Mammary epithelial cell (primary cell): ENCODE results near the gene EEF1AKMT2.

ENCODE experiments used
- EZH2 ChIP-seq: IDR thresholded peaks from 2 replicates; pipeline ENCODE4 v1.6.1; 2012; ENCODE audit warnings: low read length, inconsistent platforms, borderline replicate concordance
- TF ChIP-seq, protein P1 (sequence below), 2 donors: IDR thresholded peaks in 1 of 2; conservative IDR thresholded peaks in 1 of 2; 2 replicates each; pipeline ENCODE4 v1.5.1; 2011 to 2012; ENCODE audit warnings: inconsistent platforms in 2 of 2, low read length in 2 of 2, mild to moderate bottlenecking in 2 of 2, control low read depth in 1 of 2, low read depth in 1 of 2; ENCODE audit not compliant: insufficient read depth in 1 of 2; ENCODE audit errors: extremely low read depth in 1 of 2

DNA sequence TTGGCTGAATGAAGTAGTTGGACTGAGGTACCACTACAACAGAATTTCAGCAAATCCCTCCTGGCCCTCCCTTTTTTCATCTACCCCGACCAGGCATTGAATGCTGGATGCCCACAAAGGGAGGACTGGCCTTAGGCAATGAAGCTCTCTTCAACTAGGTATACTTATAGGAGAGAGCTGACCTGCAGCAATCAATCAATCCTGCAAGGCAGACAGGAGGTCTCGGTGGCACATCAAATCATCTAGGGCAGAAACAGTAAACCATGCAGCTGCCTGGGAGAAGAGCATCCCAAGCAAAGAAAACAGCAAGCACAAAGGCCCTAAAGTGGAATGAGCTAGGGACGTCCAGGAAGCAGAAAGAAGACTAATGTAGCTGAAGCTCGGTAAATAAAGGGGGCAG, 7.5 kb upstream of the EEF1AKMT2 start:
- TF ChIP-seq, protein P1, sequence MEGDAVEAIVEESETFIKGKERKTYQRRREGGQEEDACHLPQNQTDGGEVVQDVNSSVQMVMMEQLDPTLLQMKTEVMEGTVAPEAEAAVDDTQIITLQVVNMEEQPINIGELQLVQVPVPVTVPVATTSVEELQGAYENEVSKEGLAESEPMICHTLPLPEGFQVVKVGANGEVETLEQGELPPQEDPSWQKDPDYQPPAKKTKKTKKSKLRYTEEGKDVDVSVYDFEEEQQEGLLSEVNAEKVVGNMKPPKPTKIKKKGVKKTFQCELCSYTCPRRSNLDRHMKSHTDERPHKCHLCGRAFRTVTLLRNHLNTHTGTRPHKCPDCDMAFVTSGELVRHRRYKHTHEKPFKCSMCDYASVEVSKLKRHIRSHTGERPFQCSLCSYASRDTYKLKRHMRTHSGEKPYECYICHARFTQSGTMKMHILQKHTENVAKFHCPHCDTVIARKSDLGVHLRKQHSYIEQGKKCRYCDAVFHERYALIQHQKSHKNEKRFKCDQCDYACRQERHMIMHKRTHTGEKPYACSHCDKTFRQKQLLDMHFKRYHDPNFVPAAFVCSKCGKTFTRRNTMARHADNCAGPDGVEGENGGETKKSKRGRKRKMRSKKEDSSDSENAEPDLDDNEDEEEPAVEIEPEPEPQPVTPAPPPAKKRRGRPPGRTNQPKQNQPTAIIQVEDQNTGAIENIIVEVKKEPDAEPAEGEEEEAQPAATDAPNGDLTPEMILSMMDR (conservative IDR thresholded peaks at IDR 0.05 in 1 of 2, IDR thresholded peaks at IDR 0.05 in 1 of 2; ENCODE audit: extremely low read depth in 1 of 2, insufficient read depth in 1 of 2, low read depth in 1 of 2, low read length in 2 of 2): no peak
- TF ChIP-seq EZH2: no peak
